GM19193 (cell line): ENCODE measurements around the gene CFAP61.

Experiments used
- POLR2A ChIP-seq: IDR thresholded peaks from 4 replicates; pipeline ENCODE4 v1.6.1; 2011; ENCODE audit not compliant: insufficient read depth, insufficient read length; ENCODE audit errors: extremely low read depth

The CFAP61 gene

DNA sequence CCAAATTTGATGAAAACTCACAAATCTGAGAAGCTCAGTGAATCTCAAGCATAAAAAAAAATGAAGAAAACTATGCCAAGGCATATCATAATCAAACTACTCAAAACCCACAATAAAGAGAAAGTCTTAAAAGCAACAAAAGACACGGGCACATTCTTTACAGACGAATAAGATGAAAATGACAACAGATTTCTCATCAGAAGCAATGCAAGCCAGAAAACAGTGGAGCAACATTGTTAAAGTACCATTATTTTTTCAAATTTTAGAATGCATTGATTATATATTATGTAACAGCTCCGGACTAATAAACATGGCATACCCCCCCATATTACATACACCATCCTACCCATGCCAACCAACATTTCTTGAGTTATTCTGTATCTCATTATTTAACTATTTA lies 260.2 kb downstream of the CFAP61 start:
- TF ChIP-seq POLR2A, result no peak

- TF ChIP-seq POLR2A, result no peak
These were observed 264.9 kb downstream of the CFAP61 start for GRCh38 chr20:20317195-20317594.

DNA sequence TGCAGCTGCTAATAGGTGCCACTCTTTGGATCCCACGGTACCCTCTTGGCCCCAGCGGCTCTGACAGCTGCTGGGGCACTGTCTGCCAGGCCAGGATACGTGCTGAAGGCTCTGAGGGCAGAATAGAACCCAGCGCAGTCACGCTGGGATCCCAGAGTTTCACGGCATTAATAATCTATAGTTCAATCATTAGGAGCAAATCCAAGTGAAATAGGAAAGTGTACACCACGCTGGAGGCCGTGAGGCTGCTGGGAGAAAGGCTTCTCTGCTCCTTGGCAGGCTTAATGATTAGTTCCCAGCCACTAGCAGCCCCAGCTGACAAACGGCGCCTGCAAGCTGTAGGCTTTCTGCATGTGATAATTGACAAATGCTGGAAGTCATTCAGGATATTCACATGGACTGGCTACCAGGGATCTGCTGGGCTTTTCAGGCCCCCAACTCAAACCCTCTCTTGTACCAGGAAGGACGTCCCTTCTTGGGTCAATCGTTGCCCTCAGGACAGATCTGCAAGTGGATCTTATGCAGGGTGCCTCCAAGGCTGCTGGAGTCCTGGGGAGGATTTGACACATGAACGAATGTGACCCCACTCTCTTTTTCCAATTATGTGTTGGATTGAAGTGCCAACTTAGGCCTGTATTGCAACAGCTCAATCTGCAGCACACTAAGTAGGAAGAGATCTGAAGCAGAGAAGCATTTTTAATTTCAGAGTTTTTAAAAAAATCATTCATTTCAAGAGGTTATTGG lies 265.5 kb downstream of the CFAP61 start:
- no peak for TF ChIP-seq POLR2A

- TF ChIP-seq POLR2A, result no peak
These were observed 266.2 kb downstream of the CFAP61 start for GRCh38 chr20:20318365-20319161.

- TF ChIP-seq POLR2A, result no peak
These were observed 268.8 kb downstream of the CFAP61 start for GRCh38 chr20:20321134-20321533.

GRCh38 chr20:20321917-20322316 lies 269.6 kb downstream of the CFAP61 start:
- TF ChIP-seq POLR2A, result no peak

- TF ChIP-seq POLR2A, result no peak
These were observed 270.6 kb downstream of the CFAP61 start for GRCh38 chr20:20322912-20323311.

GRCh38 chr20:20327746-20328145 lies 275.4 kb downstream of the CFAP61 start:
- TF ChIP-seq POLR2A, result no peak

- TF ChIP-seq POLR2A, result no peak
These were observed 277.2 kb downstream of the CFAP61 start for GRCh38 chr20:20329564-20329963.

- no peak for TF ChIP-seq POLR2A
These were observed 278.8 kb downstream of the CFAP61 start for GRCh38 chr20:20331156-20331555.

DNA sequence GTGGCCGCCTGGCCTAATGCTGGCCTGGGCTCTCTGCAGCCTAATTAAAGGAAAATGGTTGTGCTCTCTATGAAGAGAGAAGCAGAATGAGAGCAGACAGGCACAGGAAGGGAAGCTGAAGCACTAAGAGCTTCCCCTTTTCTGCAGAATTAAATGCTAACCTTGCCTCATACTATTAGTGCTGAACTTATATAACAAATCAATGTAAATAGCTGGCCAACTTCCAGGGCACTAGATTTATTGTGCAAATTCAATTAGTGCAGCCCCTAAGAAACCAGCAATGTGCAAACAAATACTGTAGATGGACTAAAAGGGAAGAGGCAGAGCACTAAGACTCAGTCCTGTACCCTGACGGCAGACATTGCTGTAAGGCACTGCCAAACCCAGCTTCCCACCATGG lies 279.5 kb downstream of the CFAP61 start:
- TF ChIP-seq POLR2A, result no peak

GRCh38 chr20:20333866-20334265 lies 281.5 kb downstream of the CFAP61 start:
- no peak for TF ChIP-seq POLR2A

GRCh38 chr20:20334489-20334888 lies 282.2 kb downstream of the CFAP61 start:
- no peak for TF ChIP-seq POLR2A

DNA sequence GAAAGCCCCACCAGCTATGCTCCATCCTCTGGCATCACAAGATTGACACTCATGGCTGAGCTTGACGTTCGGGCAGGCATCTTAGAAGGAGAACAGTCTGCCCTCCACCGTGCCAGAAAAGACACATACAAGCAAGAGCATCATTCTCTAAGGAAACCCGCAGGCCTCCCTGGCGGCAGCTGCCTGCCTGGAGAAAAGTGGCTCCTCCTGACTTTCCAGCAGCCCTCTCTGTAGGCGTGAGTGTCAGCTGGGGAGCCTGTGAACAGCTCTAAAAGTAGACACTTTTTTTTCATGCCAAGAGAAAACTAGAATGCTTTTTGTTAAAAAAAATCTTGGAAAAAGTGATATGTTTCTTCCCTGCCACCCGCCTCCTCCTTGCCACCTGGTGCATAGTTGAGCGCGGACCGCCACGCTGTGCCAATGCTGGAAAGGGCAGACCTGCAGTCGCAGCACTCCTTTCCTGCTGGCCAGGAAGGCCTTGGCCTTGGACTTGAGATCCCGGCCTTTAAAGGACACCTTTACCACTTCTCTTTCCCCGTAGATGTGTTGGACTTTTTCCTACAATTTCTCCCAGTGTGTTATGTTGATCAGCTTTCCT lies 285.9 kb downstream of the CFAP61 start:
- no peak for TF ChIP-seq POLR2A

DNA sequence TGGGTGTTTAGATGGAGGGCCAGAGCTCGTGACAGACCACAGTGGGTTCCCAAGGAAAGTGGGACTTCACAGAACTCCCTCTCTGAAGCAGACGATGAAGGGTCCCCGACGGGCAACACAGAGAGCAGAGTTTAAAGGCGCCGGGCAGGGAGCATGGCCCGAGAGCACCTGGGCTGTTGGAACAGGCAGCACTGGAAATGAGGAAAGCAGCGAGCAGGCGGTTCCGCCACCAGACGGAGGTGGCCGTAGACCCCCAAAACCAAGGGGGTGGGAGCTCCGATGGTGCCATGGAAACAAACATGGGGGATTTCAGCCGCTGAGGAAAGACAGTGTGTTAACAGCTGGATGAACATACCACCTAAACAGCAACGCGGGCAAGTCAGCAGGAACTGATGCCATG lies 288.1 kb downstream of the CFAP61 start:
- TF ChIP-seq POLR2A, result no peak

DNA sequence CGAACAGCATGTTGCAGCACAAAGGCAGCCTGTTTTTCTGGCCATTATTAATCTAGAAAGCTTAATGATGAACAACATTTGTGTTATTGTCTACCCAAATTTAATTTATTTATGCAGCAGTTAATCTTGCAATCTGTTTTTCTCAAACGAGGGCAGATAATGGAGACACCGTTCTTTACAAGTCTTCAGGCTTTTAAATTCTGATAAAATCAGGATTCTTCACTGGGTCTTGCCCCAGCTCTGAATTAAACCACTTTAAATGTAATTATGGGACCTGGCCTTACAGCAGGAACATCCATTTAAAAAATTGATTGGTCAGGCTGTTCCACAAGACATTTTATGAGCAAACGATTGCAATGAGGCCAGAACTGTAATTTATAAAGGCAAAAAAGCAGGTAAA lies 289.0 kb downstream of the CFAP61 start:
- TF ChIP-seq POLR2A, result no peak
